Fibroblast of villous mesenchyme (primary cell): ENCODE measurements around the gene ADGRD1. TPM values are rescaled to one million over a fixed set of nuclear protein-coding genes. Genes with fewer than 3 reads are reported as not detected.

Experiments used
- DNase-seq: peaks from one replicate; pipeline ENCODE4 v3.0.0-alpha.2; 2010; ENCODE audit warnings: low read depth
- H3K4me3 ChIP-seq: 2 replicates; pipeline ENCODE4 v1.5.1; 2011; ENCODE audit warnings: low read depth, mild to moderate bottlenecking, low read length
- total RNA-seq: library from RNA; depleted of rRNA; stranded (reverse); fragments of >200 nt; gene quantifications from 2 replicates; pipeline ENCODE4 v1.2.3, GENCODE V29; 2012
- TF ChIP-seq, protein P1 (sequence below): IDR thresholded peaks from 2 replicates; pipeline ENCODE4 v1.5.1; 2012; ENCODE audit warnings: low read depth, mild to moderate bottlenecking, low read length; ENCODE audit not compliant: insufficient read depth

Gene ADGRD1
- total RNA-seq, 1 donor = under 0.01 TPM

DNA sequence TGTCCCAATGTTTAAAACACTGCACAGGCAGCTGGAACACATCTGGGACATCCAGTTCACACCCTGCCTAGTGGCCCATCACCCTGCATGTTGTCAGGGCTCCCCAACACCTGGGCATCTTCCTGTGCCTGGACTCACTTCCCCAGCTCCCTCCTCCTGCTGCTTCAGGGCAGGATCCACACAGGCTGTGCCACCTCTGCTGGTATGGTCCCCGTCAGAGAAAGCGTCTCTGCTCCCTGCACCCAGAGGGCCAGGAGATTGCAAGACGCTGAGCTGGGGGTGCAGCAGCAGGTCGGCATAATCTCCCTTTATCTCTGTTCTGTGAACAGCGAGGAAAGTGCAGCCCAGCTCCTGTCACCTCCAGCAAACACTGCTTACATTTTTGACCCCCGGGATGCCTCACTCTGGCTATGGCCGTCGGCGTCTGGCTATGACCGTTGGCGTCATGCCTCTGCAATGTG is 124.3 kb downstream of the ADGRD1 start:
- TF ChIP-seq, protein P1, sequence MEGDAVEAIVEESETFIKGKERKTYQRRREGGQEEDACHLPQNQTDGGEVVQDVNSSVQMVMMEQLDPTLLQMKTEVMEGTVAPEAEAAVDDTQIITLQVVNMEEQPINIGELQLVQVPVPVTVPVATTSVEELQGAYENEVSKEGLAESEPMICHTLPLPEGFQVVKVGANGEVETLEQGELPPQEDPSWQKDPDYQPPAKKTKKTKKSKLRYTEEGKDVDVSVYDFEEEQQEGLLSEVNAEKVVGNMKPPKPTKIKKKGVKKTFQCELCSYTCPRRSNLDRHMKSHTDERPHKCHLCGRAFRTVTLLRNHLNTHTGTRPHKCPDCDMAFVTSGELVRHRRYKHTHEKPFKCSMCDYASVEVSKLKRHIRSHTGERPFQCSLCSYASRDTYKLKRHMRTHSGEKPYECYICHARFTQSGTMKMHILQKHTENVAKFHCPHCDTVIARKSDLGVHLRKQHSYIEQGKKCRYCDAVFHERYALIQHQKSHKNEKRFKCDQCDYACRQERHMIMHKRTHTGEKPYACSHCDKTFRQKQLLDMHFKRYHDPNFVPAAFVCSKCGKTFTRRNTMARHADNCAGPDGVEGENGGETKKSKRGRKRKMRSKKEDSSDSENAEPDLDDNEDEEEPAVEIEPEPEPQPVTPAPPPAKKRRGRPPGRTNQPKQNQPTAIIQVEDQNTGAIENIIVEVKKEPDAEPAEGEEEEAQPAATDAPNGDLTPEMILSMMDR = no peak
- no peak overlapping the region for H3K4me3 ChIP-seq

DNA sequence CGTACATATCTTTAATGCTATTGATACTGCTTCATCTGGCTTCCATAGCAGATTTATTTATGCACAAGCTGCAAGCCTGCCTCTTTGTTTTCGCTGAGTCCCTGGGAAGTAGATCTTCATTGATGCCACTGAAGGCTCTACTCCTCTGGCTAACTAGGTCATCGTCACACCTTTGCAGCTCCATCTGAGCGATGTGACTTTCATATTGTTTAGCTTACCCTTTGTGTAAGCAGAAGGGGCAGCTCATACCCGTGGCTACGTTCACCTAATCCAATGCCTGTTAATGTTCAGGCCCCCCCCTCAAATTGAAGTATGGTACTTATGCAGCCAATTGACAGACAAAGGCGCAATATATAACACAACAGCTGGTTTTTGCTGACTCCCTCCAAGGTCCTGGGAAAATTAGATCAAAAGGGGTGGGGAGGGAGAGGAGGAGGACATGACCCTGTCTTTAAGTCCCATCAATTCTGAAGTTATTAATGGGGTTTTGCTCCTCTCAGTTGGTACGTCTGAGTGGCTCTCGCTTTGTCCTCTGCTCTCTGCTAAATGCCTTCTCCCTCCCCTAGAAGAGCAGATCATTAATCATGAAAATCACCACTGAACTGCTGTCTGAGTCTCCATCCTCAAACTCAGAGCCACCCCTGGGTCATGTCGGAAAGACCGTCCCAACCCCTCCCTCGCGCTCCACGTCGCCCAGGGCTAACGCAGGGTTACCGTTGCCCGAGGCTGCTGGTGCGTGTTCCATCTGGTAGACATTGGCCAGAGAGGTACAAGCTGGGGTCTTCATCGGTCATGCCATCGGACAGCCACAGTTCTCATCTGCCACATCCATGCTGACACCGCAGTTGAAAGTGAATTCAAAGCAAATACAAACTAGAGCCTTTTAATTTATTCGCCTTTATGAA is 128.8 kb downstream of the ADGRD1 start:
- H3K4me3 ChIP-seq = no peak overlapping the region
- DNase-seq = no peak
- TF ChIP-seq, protein P1 = no peak

More for the DNA sequence above, 124.3 kb downstream of the ADGRD1 start:
- DNase-seq = no peak

DNA sequence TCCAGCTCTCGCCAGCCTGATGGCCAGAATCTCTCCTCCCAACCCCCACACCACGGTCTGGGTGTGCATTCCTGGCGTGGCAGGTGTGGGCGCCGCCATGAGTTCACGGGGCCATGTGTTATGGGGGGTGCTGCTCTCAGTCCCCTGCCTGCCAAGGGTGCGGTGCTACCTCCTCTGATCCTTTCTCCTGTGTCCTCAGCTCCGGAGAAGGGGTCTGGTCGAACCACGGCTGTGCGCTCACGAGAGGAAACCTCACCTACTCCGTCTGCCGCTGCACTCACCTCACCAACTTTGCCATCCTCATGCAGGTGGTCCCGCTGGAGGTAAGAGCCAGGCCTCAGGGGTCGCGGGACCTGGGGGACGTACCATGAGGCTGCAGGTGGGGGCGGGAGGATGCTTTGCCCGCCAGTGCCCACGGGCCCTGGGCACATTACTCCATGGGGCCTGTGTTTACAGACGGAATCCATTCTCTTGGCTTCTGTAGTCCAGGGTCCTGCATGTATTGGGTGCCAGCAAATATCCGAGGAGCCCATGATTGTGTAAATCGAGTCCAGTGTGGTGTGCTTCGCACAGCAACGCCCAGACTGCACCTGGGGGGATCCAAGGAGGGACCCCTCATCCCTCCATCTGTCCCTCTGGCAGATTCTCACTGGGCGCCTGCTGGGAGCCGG is 130.8 kb downstream of the ADGRD1 start:
- TF ChIP-seq, protein P1 = no peak
- no peak for DNase-seq
- no peak overlapping the region for H3K4me3 ChIP-seq

DNA sequence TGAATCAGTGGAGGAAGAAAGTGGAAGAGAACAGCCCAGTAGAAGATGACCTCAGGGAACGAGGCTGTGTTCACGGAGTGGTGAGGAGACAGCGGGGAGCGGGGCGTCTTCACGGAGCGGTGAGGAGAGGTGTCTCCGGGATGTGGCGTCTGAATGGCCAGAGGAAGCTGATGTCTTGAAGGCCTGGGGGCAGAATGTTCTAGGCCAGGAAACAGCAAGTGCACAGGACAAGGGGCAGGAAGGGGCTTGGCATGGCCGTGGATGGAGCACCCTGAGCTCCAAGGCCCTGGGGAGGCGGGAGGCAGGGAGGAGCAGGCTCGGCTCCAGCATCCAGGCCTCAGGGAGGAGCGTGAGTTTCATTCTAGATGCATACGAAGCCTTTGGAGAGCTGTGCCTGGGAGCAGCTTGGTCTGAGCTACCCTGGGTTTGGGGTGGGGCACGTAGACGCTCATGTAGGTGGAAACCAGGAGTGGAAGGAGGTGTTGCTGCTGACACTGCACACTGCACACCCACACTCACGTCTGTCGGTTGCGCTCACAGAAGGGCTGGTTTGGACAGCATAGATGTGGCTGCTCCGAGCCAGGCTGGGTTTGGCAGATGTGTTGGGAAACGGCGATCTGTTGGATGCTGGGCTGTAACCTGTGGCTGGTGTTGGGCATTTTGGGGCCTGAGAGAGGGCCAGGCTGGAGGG is 131.6 kb downstream of the ADGRD1 start:
- DNase-seq = no peak
- H3K4me3 ChIP-seq = no peak overlapping the region
- TF ChIP-seq, protein P1 = no peak

DNA sequence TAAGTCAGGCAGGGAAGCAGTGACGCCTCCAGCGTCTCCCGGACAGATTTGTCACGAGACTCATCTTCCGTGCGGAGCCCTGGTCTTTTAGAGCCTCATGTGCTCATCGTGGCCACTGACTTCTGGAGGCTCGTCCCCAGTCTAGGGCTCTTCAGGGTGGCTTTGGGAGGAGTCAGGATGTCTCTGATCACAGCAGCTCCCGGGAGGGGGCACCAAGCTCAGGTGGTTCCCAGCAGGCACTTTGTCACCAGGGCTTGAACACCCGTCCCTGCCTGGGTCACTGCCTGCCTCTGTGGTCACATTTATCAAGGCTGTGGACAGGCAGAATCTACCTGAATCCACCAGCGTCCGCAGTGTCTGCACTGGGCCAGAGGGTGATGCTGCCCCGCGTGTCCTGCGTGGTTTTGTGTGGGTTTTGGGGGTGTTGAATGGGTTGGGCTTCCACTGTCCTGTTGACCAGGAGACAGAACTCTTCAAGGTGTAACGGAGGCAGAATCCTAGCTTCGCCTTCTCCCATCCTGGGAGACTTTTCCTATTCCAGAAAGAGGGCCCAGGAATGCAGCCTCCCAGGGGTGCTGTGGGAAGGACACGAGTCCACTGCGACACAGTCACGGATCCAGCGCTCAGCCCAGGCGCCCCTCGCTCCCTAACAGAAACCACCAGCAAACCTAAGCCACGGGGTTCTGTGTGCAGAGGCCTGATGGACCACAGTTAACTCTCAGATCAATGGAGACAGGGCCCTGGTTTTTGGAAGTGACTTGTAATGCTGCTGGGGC is 132.3 kb downstream of the ADGRD1 start:
- H3K4me3 ChIP-seq = no peak overlapping the region
- TF ChIP-seq, protein P1 = no peak
- no peak for DNase-seq

DNA sequence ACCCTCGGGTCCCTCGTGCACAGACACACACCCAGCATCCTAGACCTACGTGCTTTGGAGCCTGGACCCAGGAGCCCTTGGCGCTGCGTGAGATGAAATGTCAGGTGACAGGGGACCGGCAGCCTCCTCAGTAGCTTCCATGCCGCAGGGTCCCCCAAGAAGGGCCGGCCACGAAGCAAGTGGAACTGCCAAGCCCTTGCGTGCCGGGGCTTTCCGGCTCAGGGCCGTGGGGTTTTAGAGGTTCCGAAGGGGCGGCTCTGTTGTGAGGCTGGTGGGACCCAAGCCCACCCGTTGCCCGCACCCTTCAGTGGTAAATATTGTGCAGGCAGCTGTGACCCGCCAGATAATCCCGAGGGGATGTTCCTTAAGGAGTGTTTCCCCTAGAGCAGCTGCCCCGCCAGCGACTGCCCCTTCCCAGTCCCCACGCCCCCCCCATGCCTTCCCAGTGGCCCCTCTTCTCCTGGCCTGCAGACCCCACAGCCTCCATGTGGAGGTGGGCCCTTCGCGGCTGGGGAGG is 133.7 kb downstream of the ADGRD1 start:
- DNase-seq = no peak

More for the DNA sequence above, 133.7 kb downstream of the ADGRD1 start:
- TF ChIP-seq, protein P1 = no peak
- H3K4me3 ChIP-seq = no peak overlapping the region
